ENCODE measurements around the gene CYP27C1. TPM values are rescaled to one million over a fixed set of nuclear protein-coding genes. Genes with fewer than 3 reads are reported as not detected.
"Not testable (repeated sequence)": the region's sequence is repeated elsewhere in the genome, so short reads cannot be mapped to it uniquely, and the experiment has no call there.

CYP27C1 gene
- total and polyA plus RNA-seq, 9 of the 15 experiments (the other 6 are each of a cell fraction or from before 2014, with no cell fraction given): not detected

DNA sequence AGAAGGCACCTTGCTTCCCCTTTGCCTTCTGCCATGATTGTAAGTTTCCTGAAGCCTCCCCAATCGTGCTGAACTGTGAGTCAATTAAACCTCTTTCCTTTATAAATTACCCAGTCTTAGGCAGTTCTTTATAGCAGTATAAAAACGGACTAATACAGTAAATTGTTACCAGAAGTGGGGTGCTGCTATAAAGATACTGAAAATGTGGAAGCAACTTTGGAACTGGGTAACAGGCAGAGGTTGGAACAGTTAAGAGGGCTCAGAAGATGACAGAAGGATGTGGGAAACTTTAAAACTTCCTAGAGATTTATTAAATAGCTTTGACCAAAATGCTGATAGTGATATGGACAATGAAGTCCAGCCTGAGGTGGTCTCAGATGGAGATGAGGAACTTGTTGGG is 17.7 kb upstream of the CYP27C1 start:
- BruUV-seq (replicated peaks); H3K9me1 ChIP-seq (ENCODE audit: control insufficient read depth, insufficient read depth, low read length); H3K36me3 ChIP-seq (ENCODE audit: control insufficient read depth, insufficient read depth, low read length); H3K9ac ChIP-seq (ENCODE audit: insufficient read depth in 1 of 2, low read depth in 2 of 2, low read length in 2 of 2); H3K27ac ChIP-seq (ENCODE audit: extremely low read depth, low read depth, low read length); H3K4me2 ChIP-seq (ENCODE audit: insufficient read depth, low read length); H3K4me3 ChIP-seq; CTCF ChIA-PET (ENCODE audit: low intra/inter-chr PET ratio); H3K9me3 ChIP-seq (replicated peaks; ENCODE audit: control insufficient read depth, insufficient read depth, low read depth, low read length); in situ Hi-C loops (cut with MboI); H3K79me2 ChIP-seq (ENCODE audit: control insufficient read depth, insufficient read depth, low read length); H2AFZ ChIP-seq (ENCODE audit: low read depth, low read length); ATAC-seq; FAIRE-seq; H3K4me1 ChIP-seq (replicated peaks in 1 of 2; ENCODE audit: control insufficient read depth in 2 of 2, insufficient read depth in 2 of 2, low read length in 2 of 2); intact Hi-C loops (cut with micrococcal nuclease); H3K27me3 ChIP-seq (ENCODE audit: control insufficient read depth in 2 of 2, insufficient read depth in 2 of 2, low read length in 2 of 2); DNase-seq (ENCODE audit: extremely low read depth in 1 of 4, low spot score in 3 of 4); H4K20me1 ChIP-seq (replicated peaks; ENCODE audit: control insufficient read depth, insufficient read depth, low read length): not testable (repeated sequence)
- 3% methylated on average over 2 of the region's 2 CpGs for WGBS (ENCODE audit: insufficient coverage, low coverage, missing lambda C conversion rate)
- POLR2A ChIA-PET: interaction anchor here (0.6 kb wide), 2 partner anchors 33 to 377 kb away, joined by 3 read pairs; no protein-coding TSS in a partner anchor
- peak; percentile 86 for TF ChIP-seq ZNF707 (CRISPR knock-in tag; conservative IDR thresholded peaks at IDR 0.05)

DNA sequence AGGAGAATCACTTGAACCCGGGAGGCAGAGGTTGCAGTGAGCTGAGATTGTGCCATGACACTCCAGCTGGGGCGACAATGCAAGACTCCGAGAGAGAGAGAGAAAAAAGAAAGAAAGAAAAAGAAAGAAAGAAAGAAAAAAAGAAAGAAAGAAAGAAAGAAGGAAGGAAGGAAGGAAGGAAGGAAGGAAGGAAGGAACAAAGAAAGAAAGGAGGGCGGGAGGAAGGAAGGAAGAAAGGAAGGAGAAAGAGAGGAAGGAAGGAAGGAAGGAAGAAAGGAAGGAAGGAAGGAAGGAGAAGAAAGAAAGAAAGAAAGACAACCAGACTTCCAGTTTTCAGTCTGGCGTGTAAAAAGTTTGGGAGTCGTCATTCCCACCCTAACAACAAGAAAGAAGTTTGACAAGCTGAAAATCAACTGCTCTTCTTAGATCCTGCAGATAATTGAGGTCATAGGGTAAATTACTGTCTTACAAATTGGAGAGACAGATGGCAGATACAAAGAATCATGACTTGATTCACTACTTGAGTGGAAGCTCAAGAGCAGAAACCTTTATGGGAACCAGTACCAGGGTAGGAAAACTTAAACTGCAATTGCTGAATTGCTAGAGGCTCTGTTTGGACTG is 15.1 kb upstream of the CYP27C1 start:
- no peaks in the 10 kb centered on the region for H3K79me2 ChIP-seq (ENCODE audit: control insufficient read depth, insufficient read depth, low read length)
- no peak overlapping the region for H3K4me2 ChIP-seq (ENCODE audit: insufficient read depth, low read length)
- H3K36me3 ChIP-seq (ENCODE audit: control insufficient read depth, insufficient read depth, low read length): no peaks in the 10 kb centered on the region
- in situ Hi-C loops (cut with MboI): no loop called here
- intact Hi-C loops (cut with micrococcal nuclease): no loop called here
- no peaks in the 10 kb centered on the region for H4K20me1 ChIP-seq (replicated peaks; ENCODE audit: control insufficient read depth, insufficient read depth, low read length)
- CTCF ChIA-PET (ENCODE audit: low intra/inter-chr PET ratio): no interaction called here
- no peaks in the 10 kb centered on the region for H3K4me1 ChIP-seq (replicated peaks in 1 of 2; ENCODE audit: control insufficient read depth in 2 of 2, insufficient read depth in 2 of 2, low read length in 2 of 2)
- FAIRE-seq (no peak), ATAC-seq (no peak), DNase-seq (ENCODE audit: extremely low read depth in 1 of 4, low spot score in 3 of 4) (no peak)
- no TSS peak for BruUV-seq (replicated peaks)
- H3K9ac ChIP-seq (ENCODE audit: insufficient read depth in 1 of 2, low read depth in 2 of 2, low read length in 2 of 2): no peak overlapping the region
- no peak overlapping the region for H2AFZ ChIP-seq (ENCODE audit: low read depth, low read length)
- H3K27ac ChIP-seq (ENCODE audit: extremely low read depth, low read depth, low read length): no peak overlapping the region
- WGBS (ENCODE audit: insufficient coverage, low coverage, missing lambda C conversion rate): 2% methylated on average over 5 of the region's 6 CpGs
- POLR2A ChIA-PET: interaction anchor here (1.3 kb wide), 1 partner anchor 11 kb away, joined by 4 read pairs; no protein-coding TSS in a partner anchor
- no peaks in the 10 kb centered on the region for H3K9me3 ChIP-seq (replicated peaks; ENCODE audit: control insufficient read depth, insufficient read depth, low read depth, low read length)
- TF ChIP-seq PCBP1 (IDR thresholded peaks at IDR 0.05; ENCODE audit: low read depth, low read length, poor library complexity, severe bottlenecking): no peak
- TF ChIP-seq, protein P1, sequence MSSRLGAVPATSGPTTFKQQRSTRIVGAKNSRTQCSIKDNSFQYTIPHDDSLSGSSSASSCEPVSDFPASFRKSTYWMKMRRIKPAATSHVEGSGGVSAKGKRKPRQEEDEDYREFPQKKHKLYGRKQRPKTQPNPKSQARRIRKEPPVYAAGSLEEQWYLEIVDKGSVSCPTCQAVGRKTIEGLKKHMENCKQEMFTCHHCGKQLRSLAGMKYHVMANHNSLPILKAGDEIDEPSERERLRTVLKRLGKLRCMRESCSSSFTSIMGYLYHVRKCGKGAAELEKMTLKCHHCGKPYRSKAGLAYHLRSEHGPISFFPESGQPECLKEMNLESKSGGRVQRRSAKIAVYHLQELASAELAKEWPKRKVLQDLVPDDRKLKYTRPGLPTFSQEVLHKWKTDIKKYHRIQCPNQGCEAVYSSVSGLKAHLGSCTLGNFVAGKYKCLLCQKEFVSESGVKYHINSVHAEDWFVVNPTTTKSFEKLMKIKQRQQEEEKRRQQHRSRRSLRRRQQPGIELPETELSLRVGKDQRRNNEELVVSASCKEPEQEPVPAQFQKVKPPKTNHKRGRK (tag; IDR thresholded peaks at IDR 0.05): peak; percentile 52; the same call in 1 of the 2 replicates
- H3K4me3 ChIP-seq: no peak overlapping the region
- peaks cover 7 to 11% of the 10 kb centered on the region in 2 experiments for H3K27me3 ChIP-seq (ENCODE audit: control insufficient read depth in 2 of 2, insufficient read depth in 2 of 2, low read length in 2 of 2)
- no peaks in the 10 kb centered on the region for H3K9me1 ChIP-seq (ENCODE audit: control insufficient read depth, insufficient read depth, low read length)
